HepG2 (cell line): ENCODE measurements around the gene ARHGAP35. TPM values are rescaled to one million over a fixed set of nuclear protein-coding genes. Genes with fewer than 3 reads are reported as not detected.

Experiments
- BRCA1 ChIP-seq: sonication (generic); formaldehyde crosslinking; IDR thresholded peaks from 2 replicates; pipeline ENCODE4 v1.4.0; 2020; ENCODE audit warnings: missing genetic modification reagents
- CREM ChIP-seq, 2 experiments: sonication (generic) in 1 of 2; formaldehyde crosslinking in 1 of 2; IDR thresholded peaks; 2 replicates each; pipeline versions ENCODE4 v1.4.0 to v1.6.1; 2016 to 2020; ENCODE audit warnings: antibody characterized with exemption in 1 of 2, mild to moderate bottlenecking in 1 of 2, missing genetic modification reagents in 1 of 2
- ESRRA ChIP-seq: sonication (generic); formaldehyde crosslinking; IDR thresholded peaks from 2 replicates; pipeline ENCODE4 v1.5.1; 2020; ENCODE audit warnings: mild to moderate bottlenecking, low read depth, missing genetic modification reagents
- FOXA1 ChIP-seq, 2 experiments: fragments of 450-650 bp in 1 of 2; sonication (generic) in 1 of 2; formaldehyde crosslinking in 1 of 2; IDR thresholded peaks; 2 replicates each; pipeline versions ENCODE4 v1.4.0 to v1.6.1; 2016 to 2020; ENCODE audit warnings: missing genetic modification reagents in 1 of 2
- HDAC2 ChIP-seq: sonication (generic); formaldehyde crosslinking; IDR thresholded peaks from 2 replicates; pipeline ENCODE4 v1.4.0; 2020; ENCODE audit warnings: missing genetic modification reagents
- HDAC6 ChIP-seq: fragments of 200-600 bp; sonication (generic); IDR thresholded peaks from 2 replicates; pipeline ENCODE4 v1.7.0; 2017; ENCODE audit warnings: mild to moderate bottlenecking, antibody characterized with exemption, low read length, low read depth
- JUNB ChIP-seq: sonication (generic); formaldehyde crosslinking; IDR thresholded peaks from 2 replicates; pipeline ENCODE4 v1.8.0; 2022; ENCODE audit warnings: missing genetic modification reagents, mild to moderate bottlenecking, borderline replicate concordance
- KDM3A ChIP-seq: IDR thresholded peaks from 2 replicates; pipeline ENCODE4 v1.6.1; 2018; ENCODE audit warnings: low read depth, missing compliant biosample characterization
- MED1 ChIP-seq: sonication (generic); formaldehyde crosslinking; IDR thresholded peaks from 2 replicates; pipeline ENCODE4 v1.4.0; 2020; ENCODE audit warnings: missing genetic modification reagents
- MYPOP ChIP-seq: sonication (generic); formaldehyde crosslinking; IDR thresholded peaks from 2 replicates; pipeline ENCODE4 v1.8.1; 2023; ENCODE audit warnings: mild to moderate bottlenecking, moderate library complexity, missing genetic modification reagents
- NFYB ChIP-seq: sonication (generic); formaldehyde crosslinking; IDR thresholded peaks from 2 replicates; pipeline ENCODE4 v1.4.0; 2020; ENCODE audit warnings: missing genetic modification reagents
- NR2C2 ChIP-seq: sonication (generic); formaldehyde crosslinking; IDR thresholded peaks from 2 replicates; pipeline ENCODE4 v1.4.0; 2020; ENCODE audit warnings: missing genetic modification reagents, mild to moderate bottlenecking, moderate library complexity, borderline replicate concordance
- NR2F2 ChIP-seq: IDR thresholded peaks from 2 replicates; pipeline ENCODE4 v1.6.1; 2012; ENCODE audit warnings: low read depth, inconsistent platforms, borderline replicate concordance
- SIX4 ChIP-seq: sonication (generic); formaldehyde crosslinking; IDR thresholded peaks from 2 replicates; pipeline ENCODE4 v1.4.0; 2020; ENCODE audit warnings: missing genetic modification reagents
- TFAP4 ChIP-seq: sonication (generic); IDR thresholded peaks from 2 replicates; pipeline ENCODE4 v1.6.1; 2016; ENCODE audit warnings: low read depth, borderline replicate concordance
- TIGD3 ChIP-seq: sonication (generic); formaldehyde crosslinking; IDR thresholded peaks from 2 replicates; pipeline ENCODE4 v1.5.1; 2020; ENCODE audit warnings: mild to moderate bottlenecking, missing genetic modification reagents, borderline replicate concordance
- ZNF18 ChIP-seq: sonication (generic); formaldehyde crosslinking; IDR thresholded peaks from 2 replicates; pipeline ENCODE4 v1.8.0; 2022; ENCODE audit warnings: mild to moderate bottlenecking, missing genetic modification reagents; ENCODE audit not compliant: insufficient replicate concordance
- ZNF264 ChIP-seq: sonication (generic); formaldehyde crosslinking; IDR thresholded peaks from 2 replicates; pipeline ENCODE4 v1.4.0; 2020; ENCODE audit warnings: missing genetic modification reagents
- ZNF276 ChIP-seq: sonication (generic); formaldehyde crosslinking; IDR thresholded peaks from 2 replicates; pipeline ENCODE4 v1.4.0; 2020; ENCODE audit warnings: mild to moderate bottlenecking, low read depth, missing genetic modification reagents
- ZNF652 ChIP-seq: IDR thresholded peaks from 2 replicates; pipeline ENCODE4 v1.6.1; 2016; ENCODE audit warnings: low read depth, borderline replicate concordance
- ZSCAN12 ChIP-seq: sonication (generic); formaldehyde crosslinking; IDR thresholded peaks from 2 replicates; pipeline ENCODE4 v1.9.0; 2021; ENCODE audit warnings: mild to moderate bottlenecking, missing genetic modification reagents
- polyA plus RNA-seq, 8 experiments: library from polyadenylated mRNA; depleted of rRNA in 3 of 8; stranded (reverse) in 7 of 8; unstranded in 1 of 8; fragments of >200 nt; fragmentation: Illumina TruSeq in 4 of 8; extraction: Trizol in 4 of 8; gene quantifications; 2 replicates each; pipeline versions ENCODE4 v1.2.1 to v1.2.3, GENCODE V29; 2011 to 2016; ENCODE audit warnings: low read depth in 4 of 8, missing spikeins in 1 of 8, mixed read lengths in 1 of 8; ENCODE audit not compliant: insufficient read depth in 1 of 8
- total RNA-seq, 5 experiments: library from RNA; depleted of rRNA; stranded (reverse); fragments of >200 nt; fragmentation: Illumina TruSeq; extraction: Trizol; gene quantifications; 2 replicates each; pipeline ENCODE4 v1.2.3, GENCODE V29; 2016; ENCODE audit warnings: low read depth in 1 of 5

Gene ARHGAP35
- total and polyA plus RNA-seq, 2 of the 13 experiments (the other 11 are each of a cell fraction or from before 2014, with no cell fraction given): 30.1 to 30.2 TPM

- peak; percentile 62; the same call in 1 of the 2 replicates for TF ChIP-seq MYPOP (CRISPR knock-in tag)
- TF ChIP-seq CREM (IDR thresholded peaks at IDR 0.05): peak; percentile 72; the same call in 1 of the 2 replicates
- TF ChIP-seq CREM (CRISPR knock-in tag; IDR thresholded peaks at IDR 0.05): no peak
- TF ChIP-seq ESRRA (CRISPR knock-in tag): peak; percentile 77
- no peak for TF ChIP-seq ZSCAN12 (CRISPR knock-in tag)
- peak; percentile 72; the same call in 1 of the 2 replicates for TF ChIP-seq ZNF264
- no peak; the same call in 1 of the 2 replicates for TF ChIP-seq ZNF652 (CRISPR knock-in tag)
- TF ChIP-seq SIX4: peak; percentile 67; the same call in 1 of the 2 replicates
- peak; percentile 92 for TF ChIP-seq JUNB (CRISPR knock-in tag)
- TF ChIP-seq HDAC2 (CRISPR knock-in tag): peak; percentile 95
- peak; percentile 61; the same call in 1 of the 2 replicates for TF ChIP-seq NR2C2 (CRISPR knock-in tag)
- TF ChIP-seq BRCA1 (CRISPR knock-in tag): no peak
- peak; percentile 46; the same call in 1 of the 2 replicates for TF ChIP-seq TFAP4
- peak; percentile 90 for TF ChIP-seq MED1 (CRISPR knock-in tag)
- peak; percentile 61 for TF ChIP-seq ZNF18 (CRISPR knock-in tag)
- TF ChIP-seq HDAC6: no peak
- peak; percentile 51; the same call in 1 of the 2 replicates for TF ChIP-seq KDM3A (CRISPR knock-in tag)
- TF ChIP-seq NFYB (CRISPR knock-in tag): peak; percentile 75
- TF ChIP-seq TIGD3: no peak
- no peak for TF ChIP-seq ZNF276
- peak; percentile 37; the same call in 1 of the 2 replicates for TF ChIP-seq NR2F2
- TF ChIP-seq FOXA1 (IDR thresholded peaks at IDR 0.05): peak; percentile 90
- peak; percentile 94 for TF ChIP-seq FOXA1 (CRISPR knock-in tag; IDR thresholded peaks at IDR 0.05)
Measured at GRCh38 chr19:46890423-46891170, 29.8 kb downstream of the ARHGAP35 start (continued).
